HG03575 (cell line): Measurements from ENCODE around the gene GPR17.
A peak's percentile ranks its signal among the peaks of the same experiment; 100 is the strongest.

Experiments used
- ATAC-seq: cut with Tn5 transposase; IDR thresholded peaks from one replicate; pipeline ENCODE4 v1.9.1; 2021; ENCODE audit not compliant: unreplicated experiment, insufficient number of reproducible peaks, low FRiP score; ENCODE audit errors: extremely low read depth

The GPR17 gene

GRCh38 chr2:127701193-127701650 lies 55.3 kb downstream of the GPR17 start, which contains the start of gene SFT2D3:
SFT2D3 (plus strand) TSS chr2:127701497; CDS start chr2:127701529, 32 bp downstream.
- peak; percentile 37 for ATAC-seq

GRCh38 chr2:127701651-127702394 lies 55.9 kb downstream of the GPR17 start:
- ATAC-seq = peak; percentile 23
